NCI-H524 (cell line): Measurements from ENCODE around the gene RAB3IL1.

Experiments
- DNase-seq, 2 experiments: peaks; one replicate each; lab custom pipeline; 2025; lab: John Stamatoyannopoulos, UW

The RAB3IL1 gene

DNA sequence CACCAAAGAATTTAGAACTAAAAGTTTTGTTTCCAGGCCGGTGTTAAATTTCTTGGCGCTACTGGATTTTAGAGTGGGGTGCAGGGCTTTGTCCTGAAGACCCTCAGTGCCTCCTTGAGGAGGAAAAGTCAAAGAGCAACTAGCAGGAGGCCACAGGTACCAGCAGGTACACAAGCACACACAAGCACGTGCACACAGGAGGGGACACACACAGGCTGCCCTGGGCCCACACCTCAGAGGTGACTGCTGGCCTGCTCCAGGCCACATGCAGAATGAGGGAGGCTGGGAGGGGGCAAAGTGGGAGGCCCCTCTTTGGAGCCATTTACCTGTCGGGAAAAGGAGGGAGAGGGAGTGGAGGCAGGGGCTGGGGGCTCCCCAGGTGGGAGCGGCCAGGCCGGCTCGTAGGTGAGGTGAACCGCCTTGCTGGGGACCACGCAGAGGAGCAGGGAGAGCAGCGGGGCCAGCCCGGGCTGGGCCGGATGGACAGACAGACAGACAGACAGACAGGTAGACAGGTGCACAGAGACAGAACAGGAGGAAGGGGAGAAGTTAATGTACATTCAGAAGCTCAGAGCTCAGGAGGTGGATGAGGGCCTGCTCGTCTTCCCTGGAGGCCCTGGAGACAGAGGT lies 12.2 kb downstream of the RAB3IL1 start:
- DNase-seq, result no peak

DNA sequence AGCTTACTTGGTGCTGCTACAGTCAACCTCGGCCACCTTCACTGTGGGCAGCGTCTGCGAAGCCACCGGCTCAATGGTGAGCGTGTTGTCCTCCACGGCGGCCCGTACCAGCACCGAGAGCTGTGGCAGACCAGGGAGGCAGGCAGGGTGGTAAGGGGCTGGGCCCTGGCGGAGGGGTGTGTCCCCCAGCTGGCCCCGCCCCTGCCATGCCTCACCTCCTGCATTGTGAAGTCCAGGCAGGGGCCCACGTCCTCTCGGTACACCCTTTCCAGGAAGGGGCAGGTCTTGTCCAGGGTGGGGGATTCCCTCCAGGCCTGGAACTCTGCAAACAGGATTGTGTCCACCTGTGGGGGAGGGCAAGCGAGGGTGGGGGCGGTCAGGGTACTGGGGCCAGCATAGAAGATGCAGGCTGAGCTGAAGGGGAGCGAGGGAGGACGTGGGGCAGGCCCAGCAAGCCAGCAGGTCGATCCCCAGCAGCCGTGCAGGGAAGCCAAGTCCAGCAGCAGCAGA lies 12.8 kb downstream of the RAB3IL1 start:
- no peak for DNase-seq

DNA sequence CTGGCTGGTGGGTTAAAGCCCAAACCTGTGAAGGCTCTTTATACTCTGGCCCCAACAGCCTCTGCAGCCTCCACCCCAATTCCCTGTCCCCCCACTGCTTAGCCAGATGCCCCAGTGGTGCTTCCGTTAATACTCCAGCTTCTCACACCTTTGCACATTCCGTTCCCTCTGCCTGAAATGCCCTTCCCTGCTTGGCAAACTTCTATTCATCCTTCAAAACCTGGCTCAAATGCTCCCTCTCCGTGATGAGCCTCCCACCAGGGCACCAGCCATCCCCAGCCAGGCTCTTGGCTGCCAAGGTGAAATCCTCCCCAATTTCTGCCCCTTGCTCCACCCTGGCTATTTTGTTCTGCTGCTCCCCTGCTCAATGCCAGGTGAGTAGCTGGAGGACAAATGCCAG lies 13.5 kb downstream of the RAB3IL1 start:
- DNase-seq, result no peak

DNA sequence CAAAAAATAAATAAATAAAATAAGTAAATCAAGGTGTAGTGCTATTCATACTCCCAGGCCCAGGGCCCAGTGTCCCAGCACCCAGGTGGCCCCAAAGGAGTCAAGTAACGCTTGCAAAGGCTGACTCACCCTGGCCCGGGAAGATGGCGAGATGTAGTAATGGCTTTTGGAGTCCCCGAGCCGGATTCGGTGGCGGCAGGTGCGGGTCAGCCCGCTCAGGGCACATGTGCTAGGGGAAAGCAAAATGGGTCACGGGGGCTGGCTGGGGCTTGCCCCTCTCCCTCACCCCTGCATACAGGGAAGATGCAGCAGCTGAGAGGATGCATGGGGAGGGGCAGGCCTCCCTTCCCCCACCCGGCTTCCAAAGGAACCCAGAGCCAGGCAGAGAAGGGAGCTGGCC lies 15.1 kb downstream of the RAB3IL1 start:
- DNase-seq, result no peak

DNA sequence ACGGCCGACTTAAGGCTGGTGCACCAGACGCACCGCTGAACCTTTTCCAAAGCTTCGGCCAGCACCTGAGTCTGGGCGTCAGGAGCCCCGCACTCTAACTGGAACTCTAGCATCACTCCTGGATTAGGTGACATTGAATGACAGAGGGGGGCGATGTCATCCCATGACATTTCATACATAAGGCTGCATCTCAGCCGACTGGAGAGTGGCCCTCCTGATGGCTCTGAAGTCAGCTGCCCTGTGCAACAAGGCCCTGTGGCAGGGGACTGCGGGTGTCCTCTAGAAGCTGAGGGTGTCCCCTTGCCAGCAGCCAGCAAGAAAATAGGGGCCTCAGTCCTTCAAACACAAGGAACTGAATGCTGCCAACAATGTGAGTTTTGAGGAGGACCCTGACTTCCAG lies 16.0 kb downstream of the RAB3IL1 start:
- DNase-seq, result no peak

DNA sequence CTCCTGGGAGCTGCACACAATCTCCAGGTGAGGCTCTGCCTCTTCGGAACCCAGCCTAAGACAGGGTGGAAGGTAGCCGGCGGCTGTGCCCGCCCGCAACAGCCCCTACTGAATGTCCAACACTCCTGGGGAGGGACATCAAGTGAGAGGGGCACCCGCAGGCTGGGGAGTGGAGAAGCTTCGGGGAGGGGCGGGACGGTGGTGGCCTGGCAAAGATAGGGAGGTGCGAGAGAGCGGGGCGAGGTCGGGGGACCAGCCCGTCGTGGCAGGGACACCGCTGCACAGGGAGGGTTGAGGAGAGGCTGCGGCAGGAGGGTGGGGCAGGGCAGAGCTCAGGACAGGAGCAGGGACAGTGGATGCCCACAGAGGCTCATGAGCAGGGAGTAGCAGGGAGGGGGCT lies 17.1 kb downstream of the RAB3IL1 start:
- no peak for DNase-seq

DNA sequence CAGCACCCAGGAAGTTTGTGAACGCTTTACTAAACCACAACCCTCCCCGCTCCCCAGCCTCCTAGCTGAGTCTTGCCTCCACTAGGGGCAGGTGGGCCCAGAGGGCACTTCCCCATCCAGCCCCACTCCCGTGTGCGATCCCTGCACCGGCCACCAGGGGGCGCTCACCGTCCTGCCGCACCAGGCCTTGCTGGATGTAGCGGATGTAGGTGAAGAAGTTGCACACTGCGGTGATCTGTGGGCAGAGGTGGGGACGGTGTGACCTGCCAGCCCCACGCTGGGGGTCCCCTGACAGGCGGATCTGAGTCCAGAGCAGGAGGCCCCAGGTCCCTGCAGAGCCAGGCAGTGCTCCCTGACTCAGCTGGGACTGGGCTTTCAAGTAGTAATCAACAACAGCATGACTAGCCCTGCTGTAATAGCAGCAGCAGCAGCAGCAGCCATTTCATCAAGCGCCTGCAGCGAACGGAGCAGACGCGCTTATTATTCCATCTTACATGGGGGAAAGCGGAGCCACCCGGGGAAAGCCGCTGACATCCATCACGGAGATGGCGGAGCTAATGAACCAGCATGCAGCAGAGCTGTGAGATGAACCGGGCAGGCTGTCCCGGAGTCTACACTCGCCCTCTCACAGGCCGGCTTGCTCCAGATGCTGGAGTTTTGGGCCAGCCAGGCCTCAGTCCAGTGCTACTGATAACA lies 18.1 kb downstream of the RAB3IL1 start:
- peak; percentile 30 to 70 for DNase-seq

DNA sequence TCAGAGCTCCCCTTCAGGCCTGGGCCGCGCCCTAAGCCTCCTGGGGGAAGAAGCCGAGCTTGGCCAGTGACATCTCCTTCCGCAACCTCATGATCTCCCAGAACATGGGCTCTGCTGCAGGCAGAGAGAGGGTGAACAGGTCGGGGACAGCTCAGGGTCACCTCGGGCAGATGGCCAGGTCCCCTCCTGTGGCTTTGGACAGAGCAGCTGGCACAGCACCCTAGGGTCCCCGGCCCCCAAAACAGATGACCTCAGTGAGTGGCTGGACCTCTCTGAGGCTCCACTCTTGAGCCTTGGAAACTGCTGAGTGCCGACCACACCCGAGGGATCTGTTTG lies 19.2 kb downstream of the RAB3IL1 start:
- DNase-seq, result no peak

DNA sequence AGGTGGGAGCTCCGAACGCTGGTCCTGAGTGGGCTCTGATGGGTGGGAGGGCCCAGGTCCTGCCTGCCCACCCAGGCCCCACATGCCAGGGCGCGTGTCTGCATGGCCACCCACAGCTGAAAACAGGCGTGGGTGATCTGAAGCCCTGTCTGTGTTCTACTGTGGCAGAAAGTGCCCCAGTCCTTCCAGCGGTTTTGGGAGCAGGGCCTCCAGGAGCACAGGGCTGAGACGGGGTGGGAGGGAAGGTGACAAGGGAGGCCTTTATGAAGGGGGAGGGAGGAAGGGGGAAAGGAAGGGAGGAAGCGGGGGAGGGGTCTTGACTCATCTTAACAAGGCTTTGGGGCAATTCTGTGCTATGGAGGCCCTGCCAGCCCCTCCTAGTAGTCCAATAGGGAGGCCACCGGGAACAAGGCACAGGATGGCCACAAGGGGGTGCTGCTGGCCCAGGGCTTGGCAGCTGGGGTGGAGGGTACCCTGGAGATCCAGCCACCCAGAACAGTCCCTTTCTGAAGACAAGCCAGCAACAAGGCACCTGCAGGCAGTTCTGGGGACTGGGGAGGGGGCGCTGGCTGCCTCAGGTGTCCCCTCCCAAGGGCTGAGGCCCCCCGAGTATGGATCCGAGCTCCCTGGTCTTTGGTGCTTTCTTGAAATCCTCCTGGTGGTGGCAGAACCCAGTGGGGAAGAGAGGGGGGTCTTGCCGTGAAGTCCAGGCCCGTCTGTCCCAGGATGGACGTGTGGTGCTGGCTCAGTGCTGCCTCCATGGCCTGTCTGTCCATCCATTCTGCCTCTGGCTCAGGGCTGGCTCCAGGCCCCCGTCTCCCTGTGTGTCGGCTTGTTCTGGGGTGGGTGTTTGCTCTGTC lies 19.7 kb downstream of the RAB3IL1 start:
- DNase-seq, result peak in 1 of 2 experiments; percentile 69

DNA sequence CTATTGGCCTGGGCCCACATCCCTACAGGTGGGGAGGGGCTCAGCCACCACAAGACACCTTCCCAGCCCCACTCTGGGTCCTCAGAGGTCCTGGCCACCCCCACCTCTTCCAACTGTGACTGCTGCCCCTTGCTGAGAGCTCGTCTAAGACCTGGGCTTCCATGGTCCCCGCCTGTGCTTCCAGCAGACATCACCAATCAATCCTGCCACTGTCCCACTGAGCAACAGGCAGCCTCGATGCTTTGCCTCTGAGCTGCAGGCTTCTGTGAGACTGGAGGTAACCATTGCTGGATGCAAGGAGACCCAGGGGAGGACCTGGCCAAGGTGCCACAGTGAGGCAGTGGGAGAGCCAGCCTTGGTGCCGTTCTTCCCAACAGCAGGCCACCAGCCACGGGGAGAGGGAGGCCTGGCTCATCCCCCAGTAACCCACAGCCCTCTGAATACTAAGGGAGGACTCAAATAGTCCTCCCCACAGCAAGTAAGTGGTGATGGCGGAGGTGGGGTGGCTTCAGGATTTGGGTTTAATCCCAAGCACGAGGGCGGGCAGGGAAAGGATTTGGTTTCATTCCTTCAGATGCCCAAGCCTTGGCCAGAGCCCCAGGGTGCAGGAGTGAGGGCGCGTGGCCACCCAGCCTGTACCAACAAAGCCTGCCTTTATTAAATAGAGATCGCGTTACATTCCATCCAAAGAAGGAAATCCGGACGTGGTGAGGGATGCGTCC lies 20.5 kb downstream of the RAB3IL1 start:
- DNase-seq, result no peak

DNA sequence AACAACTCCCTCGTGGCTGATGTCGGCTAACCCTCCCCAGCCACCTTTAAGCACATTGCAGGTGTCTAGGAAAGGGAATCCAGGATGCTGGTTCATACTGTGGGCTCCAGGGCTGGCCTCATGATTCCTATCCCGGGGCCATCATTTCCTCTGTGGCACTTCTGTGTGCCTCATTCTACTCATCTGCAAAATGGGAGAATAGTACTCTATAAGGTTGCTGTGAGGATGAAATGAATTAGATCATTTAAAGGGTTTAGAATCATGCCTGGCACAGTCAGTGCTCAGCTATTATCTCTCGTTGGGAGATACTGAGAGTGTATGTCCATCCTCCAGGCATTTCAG lies 21.7 kb downstream of the RAB3IL1 start:
- no peak for DNase-seq

DNA sequence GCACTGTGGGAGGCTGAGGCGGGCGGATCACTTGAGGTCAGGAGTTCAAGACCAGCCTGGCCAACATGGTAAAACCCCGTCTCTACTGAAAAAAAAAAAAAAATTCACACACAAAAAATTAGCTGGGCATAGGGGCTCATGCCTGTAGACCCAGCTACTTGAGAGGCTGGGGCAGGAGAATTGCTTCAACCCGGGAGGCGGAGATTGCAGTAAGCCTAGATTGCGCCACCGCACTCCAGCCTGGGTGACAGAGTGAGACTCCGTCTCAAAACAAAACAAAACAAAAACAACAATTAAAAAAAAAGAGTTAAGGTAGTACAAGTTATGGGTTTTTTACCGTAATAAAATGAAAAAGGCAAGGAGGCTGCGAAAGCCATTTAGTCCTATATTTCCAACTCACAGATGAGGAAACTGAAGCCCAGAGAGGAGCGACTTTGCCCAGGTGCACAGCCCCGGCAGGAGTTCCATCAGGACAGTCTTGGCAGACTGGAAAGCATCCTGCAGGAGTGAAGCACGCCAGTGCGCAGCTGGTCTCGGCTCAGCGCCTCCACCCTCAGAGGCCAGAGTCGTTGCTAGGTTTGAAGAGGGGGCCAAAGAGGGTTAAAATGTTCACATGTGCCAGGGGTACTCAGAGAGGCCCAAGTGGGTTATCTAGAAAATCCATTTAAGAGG lies 22.2 kb downstream of the RAB3IL1 start:
- DNase-seq, result peak; percentile 10 to 59

DNA sequence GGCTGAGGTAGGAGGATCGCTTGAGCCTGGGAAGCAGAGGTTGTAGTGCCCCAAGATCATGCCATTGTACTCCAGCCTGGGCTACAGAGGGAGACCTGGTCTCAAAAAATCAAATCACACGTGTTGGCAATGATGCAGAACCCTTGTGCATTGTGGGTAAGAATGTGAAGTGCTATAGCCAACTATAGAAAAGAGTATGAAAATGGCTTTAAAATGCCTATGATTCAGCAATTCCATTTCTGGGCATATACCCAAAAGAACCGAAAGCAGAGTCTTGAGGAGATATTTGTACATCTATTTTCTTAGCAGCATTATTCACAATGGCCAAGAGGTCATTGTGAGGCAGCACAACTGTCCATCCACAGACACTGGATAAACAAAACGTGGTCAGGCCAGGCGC lies 23.4 kb downstream of the RAB3IL1 start:
- DNase-seq, result no peak

DNA sequence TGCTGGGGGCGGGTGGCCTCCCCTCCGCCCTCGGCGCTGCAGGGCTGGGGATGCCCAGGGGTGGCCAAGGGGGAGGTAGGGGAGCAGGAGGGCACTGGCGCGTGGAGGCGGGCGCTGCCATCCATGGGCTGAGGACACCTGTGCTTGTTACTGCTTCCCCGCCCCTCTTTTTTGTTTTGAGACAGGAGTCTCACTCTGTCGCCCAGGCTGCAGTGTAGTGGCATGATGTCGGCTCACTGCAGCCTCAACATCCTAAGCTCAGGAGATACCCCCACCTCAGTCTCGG lies 25.3 kb downstream of the RAB3IL1 start:
- no peak for DNase-seq

DNA sequence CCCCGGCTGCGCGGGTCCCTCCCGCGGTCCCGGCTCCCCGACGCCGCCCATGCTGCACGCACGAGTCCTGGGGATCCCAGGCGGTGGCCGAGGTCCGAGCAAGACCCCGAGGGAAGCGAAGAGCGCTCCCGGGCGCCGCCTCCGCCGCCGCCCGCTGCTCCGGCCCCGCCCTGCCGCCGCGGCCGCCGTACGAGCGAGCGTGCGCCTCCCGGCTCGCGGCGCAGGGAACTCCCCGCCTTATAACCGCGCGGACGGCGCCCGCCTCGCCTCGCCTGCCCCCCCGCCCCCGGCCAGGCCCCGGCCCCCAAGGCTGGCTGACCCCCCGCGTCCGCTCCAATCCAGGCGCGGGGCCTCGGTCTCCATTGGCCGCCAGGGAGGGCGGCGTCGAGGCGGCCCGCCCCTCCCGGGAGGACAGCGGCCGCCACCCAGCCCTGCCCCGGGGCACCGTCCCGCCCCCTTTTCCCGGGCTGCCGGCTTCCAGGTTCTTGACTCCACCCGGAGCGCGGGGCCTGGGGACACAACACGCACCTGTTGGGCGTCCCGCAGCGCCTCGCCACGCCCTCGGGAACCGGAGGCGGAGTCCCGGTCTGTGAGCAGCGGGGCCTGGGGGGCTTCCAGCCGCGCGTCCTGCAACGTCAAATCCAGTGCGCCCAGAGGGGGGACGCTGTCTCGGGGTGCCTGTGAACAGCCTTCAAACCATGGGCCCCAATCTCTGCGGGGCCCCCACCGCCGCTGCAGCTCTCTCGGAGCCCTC lies 25.9 kb downstream of the RAB3IL1 start, which contains the start of gene FADS3:
Gene FADS3, minus strand, starts transcription at position 215 of the 754 bp plus-strand sequence. Its CDS starts 164 bp downstream, at position 51.
- peak; percentile 38 to 57 for DNase-seq

DNA sequence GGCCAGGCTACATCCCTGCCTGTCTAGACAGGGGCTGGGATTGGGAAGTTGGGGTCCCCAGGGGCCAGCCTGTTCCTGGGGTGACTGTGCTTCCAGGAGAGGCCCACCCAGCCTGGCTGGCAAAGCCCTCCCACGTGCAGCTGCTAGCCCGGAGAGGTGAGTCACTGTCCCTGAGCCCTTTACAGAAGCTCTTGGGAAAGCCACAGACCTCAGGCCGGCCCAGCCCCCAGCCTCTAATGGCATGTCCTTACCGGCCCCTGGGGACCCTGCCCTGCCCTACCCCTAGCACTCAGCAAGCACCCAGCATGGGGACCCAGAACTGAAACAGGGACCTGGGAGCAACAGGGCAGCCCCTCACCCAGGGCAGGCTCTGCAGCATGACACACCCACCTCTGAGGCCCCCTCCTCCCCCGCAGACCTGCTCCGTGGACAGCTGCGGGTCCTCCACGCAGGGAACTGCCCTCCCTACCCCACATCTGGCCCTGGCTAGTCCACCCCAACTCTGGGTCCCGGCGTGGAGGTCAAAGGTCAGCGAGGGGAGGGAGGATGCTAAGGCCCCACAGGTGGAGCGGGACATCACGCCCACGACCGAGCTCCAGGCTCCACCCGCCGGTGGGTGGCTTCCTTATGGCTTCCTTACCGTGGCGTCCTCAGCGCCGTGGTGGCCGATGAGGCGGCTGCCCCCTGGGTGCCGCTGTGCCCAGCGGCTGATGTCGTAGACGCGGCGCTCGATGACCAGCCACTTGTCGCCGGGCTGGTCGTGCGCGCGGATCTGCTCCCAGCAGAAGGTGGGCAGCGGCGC lies 26.6 kb downstream of the RAB3IL1 start:
- peak in 1 of 2 experiments; percentile 28 for DNase-seq

DNA sequence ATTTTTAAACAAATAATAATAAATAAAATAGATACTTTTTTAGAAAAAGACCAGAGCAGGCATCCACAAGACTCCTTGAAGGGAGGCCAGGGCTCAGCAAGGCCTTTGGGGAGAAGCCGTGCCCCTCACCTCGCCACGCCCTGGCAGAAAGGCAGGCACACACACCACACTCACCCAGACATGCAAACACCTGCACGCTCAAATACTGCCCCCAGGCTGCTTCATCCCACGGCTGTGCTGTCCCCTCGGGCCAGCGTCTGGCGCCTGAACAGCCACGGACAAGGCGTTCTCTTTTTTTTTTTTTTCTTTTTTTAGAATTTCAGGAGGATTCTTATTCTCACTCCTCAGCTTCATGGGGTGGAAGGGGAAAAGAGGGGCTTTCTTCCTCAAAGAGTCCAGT lies 27.5 kb downstream of the RAB3IL1 start:
- no peak for DNase-seq

DNA sequence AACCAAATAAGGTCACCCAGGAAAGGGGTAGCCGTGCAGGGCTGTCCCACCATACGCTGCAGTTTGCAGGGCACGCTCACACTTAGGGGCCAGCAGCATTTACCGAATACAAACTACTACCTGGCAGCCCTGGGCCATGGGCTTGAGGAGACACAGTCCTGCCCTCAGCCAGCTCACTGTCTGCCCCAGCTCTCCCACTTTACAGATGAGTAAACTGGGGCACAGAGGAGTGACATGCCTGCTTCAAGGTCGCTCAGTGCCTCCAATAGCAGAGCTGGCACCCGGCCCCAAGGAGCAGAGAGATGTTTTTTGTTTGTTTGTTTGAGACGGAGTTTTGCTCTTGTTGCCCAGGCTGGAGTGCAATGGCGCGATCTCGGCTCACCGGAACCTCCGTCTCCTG lies 28.8 kb downstream of the RAB3IL1 start:
- DNase-seq, result no peak

DNA sequence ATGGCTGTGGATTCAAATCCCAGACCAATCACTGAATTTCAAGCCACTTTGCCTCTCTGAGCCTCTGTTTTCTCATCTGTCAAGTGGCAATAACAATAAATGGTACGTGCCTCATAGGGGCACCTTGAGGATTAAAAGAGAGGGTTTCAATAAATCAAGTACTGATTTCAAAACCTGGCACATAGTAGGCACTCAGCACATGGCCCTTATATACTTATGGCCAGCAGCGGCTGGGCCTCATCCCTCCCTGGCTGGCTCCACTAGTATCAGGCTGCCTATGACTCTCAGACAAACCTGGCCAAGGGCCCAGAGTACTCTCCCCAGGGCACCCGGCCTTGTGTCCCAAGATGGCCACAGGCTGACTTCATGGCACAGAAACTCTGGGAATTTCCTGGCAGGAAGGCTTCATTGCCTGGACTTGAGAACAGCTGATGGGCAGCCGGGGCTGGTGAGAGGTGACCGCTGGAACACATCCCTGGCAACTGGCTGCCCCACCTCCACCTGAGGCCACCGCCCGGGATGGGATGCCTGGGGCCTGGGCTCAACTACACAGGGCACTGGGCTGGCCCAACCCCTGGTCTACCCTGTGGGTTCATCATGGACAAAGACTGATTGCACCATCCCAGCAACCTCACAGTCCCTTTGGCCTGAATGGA lies 29.4 kb downstream of the RAB3IL1 start:
- DNase-seq, result no peak

DNA sequence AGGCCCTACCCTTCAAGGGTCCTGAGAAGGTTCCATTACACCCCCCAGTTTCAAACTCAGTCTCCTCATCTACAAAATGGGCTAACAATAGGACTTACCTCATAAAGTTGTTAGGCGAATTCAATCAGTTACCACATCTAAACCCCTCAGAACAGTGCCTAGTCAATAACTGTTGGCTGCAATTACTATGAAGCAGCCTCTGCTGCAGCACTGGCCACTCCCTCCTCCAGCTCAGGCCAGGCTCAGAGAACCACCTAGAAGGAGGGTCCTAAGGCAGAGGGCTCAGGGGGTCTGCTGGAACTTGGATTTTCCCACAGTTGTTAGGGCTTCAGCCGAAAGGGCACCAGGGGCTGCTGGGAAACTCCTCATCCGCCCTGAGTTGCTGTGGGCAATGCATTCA lies 30.7 kb downstream of the RAB3IL1 start:
- DNase-seq, result no peak
